GM19043 (cell line): Measurements from ENCODE around the gene ATOH8.

Experiments
- ATAC-seq: cut with Tn5 transposase; IDR thresholded peaks from one replicate; pipeline ENCODE4 v1.9.1; 2021; ENCODE audit warnings: low read depth; ENCODE audit not compliant: unreplicated experiment

ATOH8 gene

GRCh38 chr2:85718009-85718391 lies 35.8 kb upstream of the ATOH8 start:
- no peak for ATAC-seq

- ATAC-seq, result no peak
Measured at GRCh38 chr2:85718885-85719492, 34.8 kb upstream of the ATOH8 start.

GRCh38 chr2:85719609-85720240 lies 34.1 kb upstream of the ATOH8 start:
- ATAC-seq, result no peak

GRCh38 chr2:85720533-85720932 lies 33.3 kb upstream of the ATOH8 start:
- no peak for ATAC-seq

- no peak for ATAC-seq
Measured at GRCh38 chr2:85721641-85722040, 32.1 kb upstream of the ATOH8 start.

- ATAC-seq, result no peak
Measured at GRCh38 chr2:85722519-85722918, 31.3 kb upstream of the ATOH8 start.

GRCh38 chr2:85723707-85724360 lies 30.0 kb upstream of the ATOH8 start:
- no peak for ATAC-seq

- no peak for ATAC-seq
Measured at GRCh38 chr2:85724731-85725181, 29.0 kb upstream of the ATOH8 start.

GRCh38 chr2:85725451-85725850 lies 28.3 kb upstream of the ATOH8 start:
- no peak for ATAC-seq

- no peak for ATAC-seq
Measured at GRCh38 chr2:85727798-85728197, 26.0 kb upstream of the ATOH8 start.

GRCh38 chr2:85728342-85728741 lies 25.4 kb upstream of the ATOH8 start:
- no peak for ATAC-seq

GRCh38 chr2:85728883-85729824 lies 24.6 kb upstream of the ATOH8 start:
- peak; percentile 68 for ATAC-seq

GRCh38 chr2:85729825-85730510 lies 23.8 kb upstream of the ATOH8 start:
- ATAC-seq, result no peak

GRCh38 chr2:85730686-85731230 lies 23.0 kb upstream of the ATOH8 start:
- no peak for ATAC-seq

- no peak for ATAC-seq
Measured at GRCh38 chr2:85731606-85732005, 22.2 kb upstream of the ATOH8 start.

GRCh38 chr2:85732467-85733120 lies 21.2 kb upstream of the ATOH8 start:
- no peak for ATAC-seq

GRCh38 chr2:85733121-85733960 lies 20.4 kb upstream of the ATOH8 start:
- ATAC-seq, result no peak

GRCh38 chr2:85734015-85734414 lies 19.8 kb upstream of the ATOH8 start:
- no peak for ATAC-seq
